Upper lobe of left lung (tissue), 4 donors: Measurements from ENCODE around the gene CACNA2D1.

Source experiments
- EP300 ChIP-seq, 4 donors: sonication (generic); formaldehyde crosslinking; IDR thresholded peaks; one replicate each; pipeline ENCODE4 v1.5.1; 2017; ENCODE audit warnings: antibody characterized with exemption in 4 of 4, control low read depth in 2 of 4
- POLR2A ChIP-seq, 4 donors: fragments of 450-650 bp; IDR thresholded peaks; one replicate each; pipeline ENCODE4 v1.5.1; 2016 to 2017; ENCODE audit warnings: antibody characterized with exemption in 4 of 4, mild to moderate bottlenecking in 2 of 4
- TF ChIP-seq, protein P1 (sequence below), 6 experiments: fragments of 450-650 bp in 4 of 6; fragments of 200-600 bp in 2 of 6; sonication (generic) in 2 of 6; IDR thresholded peaks; one replicate each; pipeline ENCODE4 v1.5.1; 2016 to 2019; ENCODE audit warnings: antibody characterized with exemption in 6 of 6

DNA sequence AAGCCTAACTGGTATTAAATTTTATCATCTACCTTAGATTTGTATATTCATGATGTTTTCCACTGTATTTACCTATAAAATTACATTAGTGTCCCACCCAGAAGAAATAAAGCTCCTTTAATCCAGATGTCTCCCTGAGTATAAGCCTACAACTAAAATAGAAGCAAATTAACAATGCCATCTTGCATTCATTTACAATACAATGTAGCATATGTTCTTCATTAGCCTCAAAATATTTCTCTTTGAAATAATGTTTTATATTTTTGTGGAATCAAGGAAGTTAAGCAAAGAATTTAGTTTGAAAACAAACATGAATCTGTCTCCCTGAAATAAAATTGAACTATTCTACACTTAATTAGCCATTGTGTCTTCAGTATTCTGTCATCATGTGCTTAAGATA, 112.3 kb downstream of the CACNA2D1 start:
- TF ChIP-seq, protein P1, sequence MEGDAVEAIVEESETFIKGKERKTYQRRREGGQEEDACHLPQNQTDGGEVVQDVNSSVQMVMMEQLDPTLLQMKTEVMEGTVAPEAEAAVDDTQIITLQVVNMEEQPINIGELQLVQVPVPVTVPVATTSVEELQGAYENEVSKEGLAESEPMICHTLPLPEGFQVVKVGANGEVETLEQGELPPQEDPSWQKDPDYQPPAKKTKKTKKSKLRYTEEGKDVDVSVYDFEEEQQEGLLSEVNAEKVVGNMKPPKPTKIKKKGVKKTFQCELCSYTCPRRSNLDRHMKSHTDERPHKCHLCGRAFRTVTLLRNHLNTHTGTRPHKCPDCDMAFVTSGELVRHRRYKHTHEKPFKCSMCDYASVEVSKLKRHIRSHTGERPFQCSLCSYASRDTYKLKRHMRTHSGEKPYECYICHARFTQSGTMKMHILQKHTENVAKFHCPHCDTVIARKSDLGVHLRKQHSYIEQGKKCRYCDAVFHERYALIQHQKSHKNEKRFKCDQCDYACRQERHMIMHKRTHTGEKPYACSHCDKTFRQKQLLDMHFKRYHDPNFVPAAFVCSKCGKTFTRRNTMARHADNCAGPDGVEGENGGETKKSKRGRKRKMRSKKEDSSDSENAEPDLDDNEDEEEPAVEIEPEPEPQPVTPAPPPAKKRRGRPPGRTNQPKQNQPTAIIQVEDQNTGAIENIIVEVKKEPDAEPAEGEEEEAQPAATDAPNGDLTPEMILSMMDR (IDR thresholded peaks at IDR 0.05), result no peak
- TF ChIP-seq POLR2A (IDR thresholded peaks at IDR 0.05) (no peak), EP300 (IDR thresholded peaks at IDR 0.05) (no peak)
